ENCODE measurements around the gene PIP4P1.

Gene PIP4P1

DNA sequence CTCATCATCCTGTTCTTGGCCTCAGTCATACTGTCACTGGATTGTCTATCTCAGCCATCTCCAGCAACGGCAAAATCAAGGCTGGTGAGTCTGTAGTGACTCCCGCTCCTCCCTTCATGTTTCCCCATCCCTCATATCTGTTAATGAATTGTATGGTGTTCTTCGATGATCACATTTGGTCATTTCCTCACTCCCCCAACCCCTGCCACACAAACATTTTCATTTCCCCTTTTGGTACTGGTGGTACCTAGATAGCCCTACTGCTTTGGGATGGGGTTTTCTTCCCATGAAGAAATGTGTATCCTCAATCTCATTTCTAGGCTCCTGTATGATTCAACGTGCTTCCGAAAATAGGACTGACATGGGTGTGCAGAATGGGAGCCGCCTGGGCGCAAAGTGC lies 22.6 kb downstream of the PIP4P1 start:
- no peak overlapping the region for H3K9ac ChIP-seq (ENCODE audit: low read depth in 1 of 2, low read length in 2 of 2)
- no peaks in the 10 kb centered on the region for H3K9me3 ChIP-seq (ENCODE audit: control insufficient read depth in 1 of 2, low read length in 2 of 2)
- H3K4me1 ChIP-seq (ENCODE audit: control insufficient read depth in 1 of 2, insufficient read depth in 2 of 2, low read length in 2 of 2), result peaks cover 6 to 13% of the 10 kb centered on the region in 2 donors
- H3K36me3 ChIP-seq (ENCODE audit: control insufficient read depth in 1 of 2, insufficient read depth in 2 of 2, low read length in 2 of 2), result no peaks in the 10 kb centered on the region
- H3K27ac ChIP-seq (ENCODE audit: low read depth, low read length), result no peak overlapping the region
- H3K27me3 ChIP-seq (ENCODE audit: control insufficient read depth in 1 of 2, insufficient read depth in 2 of 2, low read length in 2 of 2), result peaks cover 0 to 4% of the 10 kb centered on the region in 2 donors
- no peak overlapping the region for H3K4me3 ChIP-seq (ENCODE audit: low read depth in 1 of 2, low read length in 2 of 2)

DNA sequence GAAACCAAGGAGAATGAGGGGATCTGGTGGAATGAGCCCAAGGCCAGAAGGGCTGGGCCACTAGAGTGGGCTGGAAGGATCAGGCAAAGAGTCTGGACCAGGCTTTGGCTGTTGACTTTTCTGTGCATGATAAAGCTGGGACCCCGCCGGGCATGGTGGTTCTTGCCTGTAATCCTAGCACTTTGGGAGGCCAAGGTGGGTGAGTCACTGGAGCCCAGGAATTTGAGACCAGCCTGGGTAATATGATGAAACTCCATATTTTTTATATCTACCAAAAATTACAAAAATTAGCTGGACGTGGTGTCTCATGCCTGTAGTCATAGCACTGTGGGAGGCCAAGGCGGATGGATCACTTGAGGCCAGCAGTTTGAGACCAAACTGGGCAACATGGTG lies 24.9 kb downstream of the PIP4P1 start:
- Histone ChIP-seq H3K27ac (ENCODE audit: low read depth, low read length) (no peak overlapping the region), H3K9ac (ENCODE audit: low read depth in 1 of 2, low read length in 2 of 2) (no peak overlapping the region), H3K9me3 (ENCODE audit: control insufficient read depth in 1 of 2, low read length in 2 of 2) (no peaks in the 10 kb centered on the region), H3K4me3 (ENCODE audit: low read depth in 1 of 2, low read length in 2 of 2) (no peak overlapping the region), H3K36me3 (ENCODE audit: control insufficient read depth in 1 of 2, insufficient read depth in 2 of 2, low read length in 2 of 2) (no peaks in the 10 kb centered on the region), H3K27me3 (ENCODE audit: control insufficient read depth in 1 of 2, insufficient read depth in 2 of 2, low read length in 2 of 2) (peaks cover 0 to 4% of the 10 kb centered on the region in 2 donors), H3K4me1 (ENCODE audit: control insufficient read depth in 1 of 2, insufficient read depth in 2 of 2, low read length in 2 of 2) (peaks cover 6 to 11% of the 10 kb centered on the region in 2 donors)

DNA sequence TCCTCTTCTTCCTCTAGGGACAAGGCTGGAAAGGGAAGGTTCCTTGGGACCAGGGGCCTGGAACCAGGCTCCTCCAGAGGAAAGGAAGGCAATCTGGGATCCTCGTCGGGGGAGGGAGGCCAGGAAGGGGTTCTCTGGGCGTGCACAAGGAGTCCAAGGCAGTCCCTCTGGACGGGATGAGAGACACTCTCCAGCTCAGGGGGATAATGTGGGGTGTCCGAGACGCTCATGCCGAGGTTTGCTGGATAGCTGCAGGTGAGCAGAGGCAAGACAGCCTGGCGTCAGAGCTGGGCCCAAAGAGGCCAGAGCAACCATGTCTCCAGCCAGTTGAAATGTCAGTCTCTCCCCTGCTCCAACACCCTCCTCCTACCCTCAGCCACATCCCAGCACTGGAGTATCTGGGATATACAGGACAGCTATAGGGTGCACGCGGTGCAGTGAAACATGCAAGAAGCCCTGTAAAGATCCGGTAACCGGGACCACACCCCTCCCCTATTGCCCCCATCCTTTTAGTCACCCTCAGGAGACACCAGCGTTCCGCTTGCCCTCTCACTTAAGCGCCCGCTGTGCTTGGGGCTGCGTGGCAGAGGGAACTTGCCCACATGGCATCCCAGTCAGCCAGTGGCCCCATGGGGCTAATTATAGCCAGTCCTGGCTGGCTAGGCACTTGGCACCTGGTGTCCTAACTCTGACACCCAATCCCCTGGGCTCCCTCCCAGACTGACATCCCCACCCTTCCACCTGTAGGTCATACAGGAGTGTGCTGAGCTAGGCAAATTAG lies 25.5 kb downstream of the PIP4P1 start, which contains the start of gene KLHL33:
TSS of gene KLHL33 (minus strand) at position 585 of the 781 bp plus-strand sequence. CDS start at position 230, 355 bp downstream.
- Histone ChIP-seq H3K9ac (ENCODE audit: low read depth in 1 of 2, low read length in 2 of 2) (no peak within 1 kb of the TSS), H3K9me3 (ENCODE audit: control insufficient read depth in 1 of 2, low read length in 2 of 2) (no peaks in the 10 kb centered on the region), H3K27me3 (ENCODE audit: control insufficient read depth in 1 of 2, insufficient read depth in 2 of 2, low read length in 2 of 2) (peaks cover 0 to 4% of the 10 kb centered on the region in 2 donors), H3K4me3 (ENCODE audit: low read depth in 1 of 2, low read length in 2 of 2) (peak within 1 kb of the TSS in 1 of 2 donors; percentile 21), H3K27ac (ENCODE audit: low read depth, low read length) (no peak within 1 kb of the TSS), H3K4me1 (ENCODE audit: control insufficient read depth in 1 of 2, insufficient read depth in 2 of 2, low read length in 2 of 2) (peaks cover 5 to 6% of the 10 kb centered on the region in 2 donors), H3K36me3 (ENCODE audit: control insufficient read depth in 1 of 2, insufficient read depth in 2 of 2, low read length in 2 of 2) (no peaks in the 10 kb centered on the region)

DNA sequence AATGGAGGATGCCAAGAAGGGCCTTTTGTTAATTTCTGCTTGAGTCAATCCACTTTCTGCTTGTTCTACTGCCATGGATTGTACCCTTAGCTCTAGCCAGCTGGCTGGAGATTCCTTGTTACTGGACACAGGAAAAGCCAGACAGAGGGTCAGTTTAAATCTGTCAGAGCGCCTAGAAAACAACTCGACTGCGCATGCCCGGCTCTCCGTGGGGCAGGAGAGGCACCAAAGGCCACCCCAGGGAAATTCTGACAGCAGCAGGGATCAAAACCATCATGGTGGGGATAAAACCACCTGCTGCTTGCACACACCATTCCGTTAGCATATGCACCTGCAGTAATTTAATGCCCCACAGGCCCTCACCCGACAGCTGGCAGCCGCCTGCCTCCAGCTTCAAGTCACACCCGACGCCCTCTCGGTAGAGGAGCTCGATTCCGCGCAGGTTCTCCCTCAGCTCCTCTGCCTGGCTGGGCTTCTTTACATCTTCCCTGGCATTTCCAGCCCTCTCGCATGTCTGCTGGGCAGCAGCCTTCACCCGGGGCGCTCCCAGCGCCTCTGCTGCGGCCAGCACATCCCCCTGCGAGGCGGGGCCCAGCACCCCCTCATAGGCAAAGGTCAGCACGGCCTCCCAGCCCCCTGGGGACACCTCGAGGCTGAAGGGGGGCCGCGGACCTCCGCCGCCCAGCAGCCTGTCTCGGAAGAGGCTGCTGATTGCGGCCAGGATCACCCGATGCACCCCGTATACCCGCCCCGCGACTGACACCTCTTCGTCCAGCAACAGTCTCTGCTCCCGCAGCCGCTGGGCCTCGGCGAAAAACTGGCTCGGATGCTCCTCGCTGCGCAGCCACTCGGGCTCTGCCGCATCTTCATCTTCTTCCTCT lies 26.3 kb downstream of the PIP4P1 start:
- Histone ChIP-seq H3K36me3 (ENCODE audit: control insufficient read depth in 1 of 2, insufficient read depth in 2 of 2, low read length in 2 of 2) (no peaks in the 10 kb centered on the region), H3K27ac (ENCODE audit: low read depth, low read length) (no peak overlapping the region), H3K4me1 (ENCODE audit: control insufficient read depth in 1 of 2, insufficient read depth in 2 of 2, low read length in 2 of 2) (peaks cover 7 to 12% of the 10 kb centered on the region in 2 donors), H3K9ac (ENCODE audit: low read depth in 1 of 2, low read length in 2 of 2) (no peak overlapping the region), H3K4me3 (ENCODE audit: low read depth in 1 of 2, low read length in 2 of 2) (peak overlapping the region in 1 of 2 donors; percentile 21), H3K27me3 (ENCODE audit: control insufficient read depth in 1 of 2, insufficient read depth in 2 of 2, low read length in 2 of 2) (peaks cover 0 to 4% of the 10 kb centered on the region in 2 donors), H3K9me3 (ENCODE audit: control insufficient read depth in 1 of 2, low read length in 2 of 2) (no peaks in the 10 kb centered on the region)

DNA sequence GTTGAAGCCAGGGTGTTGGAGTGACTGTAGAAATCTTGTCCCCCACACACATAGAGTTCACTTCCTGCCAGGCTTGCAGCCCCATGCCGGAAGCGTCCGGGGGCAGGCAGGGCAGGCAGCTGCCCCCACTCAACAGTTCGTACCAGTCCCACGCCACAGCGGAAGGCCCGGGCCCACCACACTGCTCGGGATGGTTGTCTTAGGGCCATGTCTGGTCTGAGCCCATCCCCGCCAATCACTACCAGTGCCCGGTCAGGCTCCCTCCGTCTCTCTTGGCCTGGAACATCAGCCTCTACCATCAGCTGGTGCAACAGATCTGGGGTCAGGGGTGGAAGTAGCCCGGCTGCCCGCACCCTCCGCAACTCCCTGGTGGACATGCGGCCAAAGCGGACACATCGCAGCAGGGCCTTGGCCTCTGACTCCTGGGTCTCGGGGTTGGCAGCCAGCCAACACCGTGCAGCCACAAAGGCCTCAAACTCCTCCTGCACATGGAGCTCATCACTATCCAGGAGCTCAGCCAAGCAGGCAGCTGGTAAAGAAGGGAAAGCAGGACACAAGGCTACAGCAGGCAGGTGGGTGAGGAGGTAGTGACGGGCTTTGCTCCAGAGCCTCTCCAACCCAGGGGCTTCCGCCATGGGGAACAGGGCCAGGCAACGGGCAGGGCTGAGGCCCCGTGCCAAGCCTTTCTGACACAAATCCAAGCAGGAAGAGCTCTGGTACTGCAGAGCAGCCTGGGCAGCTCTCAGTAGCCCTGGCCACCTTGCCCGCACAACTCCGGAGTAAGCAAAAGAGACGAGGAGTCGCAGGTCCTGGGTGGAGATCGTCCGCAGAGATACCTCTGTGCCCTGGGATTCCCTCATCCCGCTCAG lies 31.2 kb downstream of the PIP4P1 start:
- H3K4me1 ChIP-seq (ENCODE audit: control insufficient read depth in 1 of 2, insufficient read depth in 2 of 2, low read length in 2 of 2), result peaks cover 26 to 27% of the 10 kb centered on the region in 2 donors
- no peak overlapping the region for H3K4me3 ChIP-seq (ENCODE audit: low read depth in 1 of 2, low read length in 2 of 2)
- no peaks in the 10 kb centered on the region for H3K9me3 ChIP-seq (ENCODE audit: control insufficient read depth in 1 of 2, low read length in 2 of 2)
- no peak overlapping the region for H3K9ac ChIP-seq (ENCODE audit: low read depth in 1 of 2, low read length in 2 of 2)
- H3K36me3 ChIP-seq (ENCODE audit: control insufficient read depth in 1 of 2, insufficient read depth in 2 of 2, low read length in 2 of 2), result no peaks in the 10 kb centered on the region
- H3K27ac ChIP-seq (ENCODE audit: low read depth, low read length), result no peak overlapping the region
- H3K27me3 ChIP-seq (ENCODE audit: control insufficient read depth in 1 of 2, insufficient read depth in 2 of 2, low read length in 2 of 2), result no peaks in the 10 kb centered on the region

DNA sequence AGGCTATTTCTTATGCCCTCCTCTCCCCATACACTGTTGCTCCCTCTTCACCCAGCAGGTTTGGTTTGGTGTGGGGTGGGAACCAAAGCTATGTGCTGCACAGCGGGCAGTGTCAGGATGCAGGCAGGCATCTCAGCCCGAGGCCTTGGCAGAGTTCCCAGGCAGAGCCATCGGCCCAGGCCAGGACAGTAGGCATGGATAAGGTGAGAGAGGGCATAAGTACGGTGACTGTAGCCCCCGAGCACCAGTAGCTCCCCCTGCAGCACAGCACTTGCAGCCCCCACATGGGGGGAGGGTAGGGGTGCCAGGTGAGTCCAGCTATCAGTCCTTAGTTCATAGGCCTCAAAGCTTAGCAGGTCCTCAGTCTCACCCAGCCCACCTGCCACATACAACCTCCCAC lies 32.4 kb downstream of the PIP4P1 start:
- Histone ChIP-seq H3K9ac (ENCODE audit: low read depth in 1 of 2, low read length in 2 of 2) (no peak overlapping the region), H3K36me3 (ENCODE audit: control insufficient read depth in 1 of 2, insufficient read depth in 2 of 2, low read length in 2 of 2) (no peaks in the 10 kb centered on the region), H3K27me3 (ENCODE audit: control insufficient read depth in 1 of 2, insufficient read depth in 2 of 2, low read length in 2 of 2) (no peaks in the 10 kb centered on the region), H3K4me1 (ENCODE audit: control insufficient read depth in 1 of 2, insufficient read depth in 2 of 2, low read length in 2 of 2) (peaks cover 27 to 31% of the 10 kb centered on the region in 2 donors), H3K27ac (ENCODE audit: low read depth, low read length) (no peak overlapping the region), H3K4me3 (ENCODE audit: low read depth in 1 of 2, low read length in 2 of 2) (no peak overlapping the region), H3K9me3 (ENCODE audit: control insufficient read depth in 1 of 2, low read length in 2 of 2) (no peaks in the 10 kb centered on the region)

DNA sequence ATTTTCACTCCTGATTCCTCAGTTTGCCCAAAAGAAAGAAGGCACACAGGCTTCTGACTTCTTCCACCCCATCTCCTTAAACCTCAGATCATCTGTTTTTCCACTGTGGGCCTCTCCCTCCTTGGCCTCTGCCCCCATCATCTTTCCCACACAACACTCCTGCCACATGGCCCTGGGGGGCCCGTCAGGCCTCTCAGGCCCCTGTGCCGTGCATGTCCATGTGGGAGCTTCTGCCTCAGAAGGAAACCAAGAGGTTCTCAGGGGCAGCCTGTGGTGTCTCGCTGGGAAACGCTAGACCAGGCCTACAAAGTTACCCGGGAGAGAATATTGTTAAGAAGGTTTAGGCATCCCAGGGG lies 33.2 kb downstream of the PIP4P1 start:
- peaks cover 27 to 31% of the 10 kb centered on the region in 2 donors for H3K4me1 ChIP-seq (ENCODE audit: control insufficient read depth in 1 of 2, insufficient read depth in 2 of 2, low read length in 2 of 2)
- H3K27ac ChIP-seq (ENCODE audit: low read depth, low read length), result no peak overlapping the region
- H3K9ac ChIP-seq (ENCODE audit: low read depth in 1 of 2, low read length in 2 of 2), result no peak overlapping the region
- H3K36me3 ChIP-seq (ENCODE audit: control insufficient read depth in 1 of 2, insufficient read depth in 2 of 2, low read length in 2 of 2), result no peaks in the 10 kb centered on the region
- no peaks in the 10 kb centered on the region for H3K27me3 ChIP-seq (ENCODE audit: control insufficient read depth in 1 of 2, insufficient read depth in 2 of 2, low read length in 2 of 2)
- H3K4me3 ChIP-seq (ENCODE audit: low read depth in 1 of 2, low read length in 2 of 2), result no peak overlapping the region
- H3K9me3 ChIP-seq (ENCODE audit: control insufficient read depth in 1 of 2, low read length in 2 of 2), result no peaks in the 10 kb centered on the region

DNA sequence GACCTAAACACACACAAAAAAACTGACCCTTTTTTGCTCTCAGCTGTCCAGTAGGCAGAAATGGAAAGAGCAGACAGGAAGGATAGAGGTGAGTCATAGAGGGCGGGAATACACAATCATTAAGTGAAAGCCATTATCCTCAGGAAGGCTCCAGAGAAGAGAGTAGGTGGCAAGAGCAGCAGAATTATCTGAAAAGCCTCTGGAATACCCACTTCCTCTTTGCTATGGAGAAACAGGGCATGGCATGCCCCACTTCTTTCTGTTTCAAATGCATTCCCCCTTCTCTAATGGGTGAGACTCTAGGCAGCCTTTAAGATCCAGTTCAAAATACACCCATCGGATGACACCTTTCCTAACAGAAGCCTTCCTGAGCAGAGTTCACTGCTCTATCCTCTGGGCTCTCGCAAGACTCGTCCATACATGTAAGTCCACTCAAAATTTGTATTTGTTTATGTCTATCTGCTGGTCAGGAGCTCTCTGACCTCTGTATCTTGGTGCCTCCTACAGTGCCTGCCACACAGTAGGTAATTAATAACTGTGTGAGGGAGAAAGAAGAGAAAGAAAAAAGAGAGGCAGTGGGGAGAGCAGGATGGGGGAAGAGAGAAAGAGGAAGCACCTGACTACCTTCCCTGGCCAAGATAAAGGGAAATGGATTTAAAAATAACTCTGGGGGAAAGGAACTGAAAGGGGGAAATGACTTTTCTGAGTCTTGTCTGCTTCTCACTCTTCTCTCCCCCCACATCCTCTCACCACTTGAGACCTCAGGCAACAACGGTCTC lies 33.8 kb downstream of the PIP4P1 start:
- Histone ChIP-seq H3K4me1 (ENCODE audit: control insufficient read depth in 1 of 2, insufficient read depth in 2 of 2, low read length in 2 of 2) (peaks cover 27 to 31% of the 10 kb centered on the region in 2 donors), H3K27me3 (ENCODE audit: control insufficient read depth in 1 of 2, insufficient read depth in 2 of 2, low read length in 2 of 2) (peaks cover 0 to 3% of the 10 kb centered on the region in 2 donors), H3K9me3 (ENCODE audit: control insufficient read depth in 1 of 2, low read length in 2 of 2) (no peaks in the 10 kb centered on the region), H3K27ac (ENCODE audit: low read depth, low read length) (no peak overlapping the region), H3K9ac (ENCODE audit: low read depth in 1 of 2, low read length in 2 of 2) (no peak overlapping the region), H3K36me3 (ENCODE audit: control insufficient read depth in 1 of 2, insufficient read depth in 2 of 2, low read length in 2 of 2) (no peaks in the 10 kb centered on the region), H3K4me3 (ENCODE audit: low read depth in 1 of 2, low read length in 2 of 2) (peak overlapping the region; percentile 1 to 2)

DNA sequence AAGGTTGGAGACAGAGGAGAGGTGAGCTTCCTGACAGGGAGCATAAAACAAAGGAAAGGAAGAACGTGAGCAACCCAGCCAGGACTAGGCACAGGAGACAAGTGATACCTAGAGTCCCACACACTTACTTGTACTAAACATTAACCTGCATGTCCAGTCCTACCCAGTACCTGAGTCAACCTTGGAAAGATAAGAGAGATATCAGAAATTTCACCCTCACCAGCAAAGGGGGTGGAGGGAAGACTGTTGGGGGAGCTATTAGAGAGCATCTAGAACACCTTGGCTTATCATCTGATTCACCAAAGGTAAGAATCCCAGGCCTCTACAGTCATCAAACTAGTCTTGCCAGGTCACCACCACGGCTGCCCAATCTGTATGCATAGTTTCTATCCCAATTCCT lies 36.4 kb downstream of the PIP4P1 start:
- Histone ChIP-seq H3K27ac (ENCODE audit: low read depth, low read length) (no peak overlapping the region), H3K9ac (ENCODE audit: low read depth in 1 of 2, low read length in 2 of 2) (no peak overlapping the region), H3K27me3 (ENCODE audit: control insufficient read depth in 1 of 2, insufficient read depth in 2 of 2, low read length in 2 of 2) (peaks cover 0 to 3% of the 10 kb centered on the region in 2 donors), H3K36me3 (ENCODE audit: control insufficient read depth in 1 of 2, insufficient read depth in 2 of 2, low read length in 2 of 2) (no peaks in the 10 kb centered on the region), H3K9me3 (ENCODE audit: control insufficient read depth in 1 of 2, low read length in 2 of 2) (no peaks in the 10 kb centered on the region), H3K4me3 (ENCODE audit: low read depth in 1 of 2, low read length in 2 of 2) (no peak overlapping the region), H3K4me1 (ENCODE audit: control insufficient read depth in 1 of 2, insufficient read depth in 2 of 2, low read length in 2 of 2) (peaks cover 23 to 26% of the 10 kb centered on the region in 2 donors)
